Stimulated activated CD8-positive, alpha-beta memory T cell treated with anti-CD3 and anti-CD28 coated beads, Interleukin-7, amount 100 ng/mL, for 4 hours (primary cell): ENCODE data around the gene MTA3.

ENCODE experiments used
- DNase-seq, 2 donors: peaks; one replicate each; pipeline ENCODE4 v3.0.0-alpha.2; 2020; ENCODE audit warnings: low read depth in 2 of 2

The MTA3 gene

GRCh38 chr2:42762823-42763804 lies 194.7 kb downstream of the MTA3 start:
- no peak for DNase-seq

- no peak for DNase-seq
Measured at GRCh38 chr2:42764096-42764495, 195.7 kb downstream of the MTA3 start, which contains the start of gene OXER1. TSS of gene OXER1 (minus strand) at chr2:42764135. CDS start at chr2:42764062, 73 bp downstream.

- DNase-seq: no peak
Measured at GRCh38 chr2:42764901-42765300, 196.5 kb downstream of the MTA3 start.

- no peak for DNase-seq
Measured at GRCh38 chr2:42765686-42766085, 197.3 kb downstream of the MTA3 start.

GRCh38 chr2:42767080-42767898 lies 198.9 kb downstream of the MTA3 start:
- no peak for DNase-seq

- DNase-seq: no peak
Measured at GRCh38 chr2:42767899-42768705, 199.7 kb downstream of the MTA3 start.

DNA sequence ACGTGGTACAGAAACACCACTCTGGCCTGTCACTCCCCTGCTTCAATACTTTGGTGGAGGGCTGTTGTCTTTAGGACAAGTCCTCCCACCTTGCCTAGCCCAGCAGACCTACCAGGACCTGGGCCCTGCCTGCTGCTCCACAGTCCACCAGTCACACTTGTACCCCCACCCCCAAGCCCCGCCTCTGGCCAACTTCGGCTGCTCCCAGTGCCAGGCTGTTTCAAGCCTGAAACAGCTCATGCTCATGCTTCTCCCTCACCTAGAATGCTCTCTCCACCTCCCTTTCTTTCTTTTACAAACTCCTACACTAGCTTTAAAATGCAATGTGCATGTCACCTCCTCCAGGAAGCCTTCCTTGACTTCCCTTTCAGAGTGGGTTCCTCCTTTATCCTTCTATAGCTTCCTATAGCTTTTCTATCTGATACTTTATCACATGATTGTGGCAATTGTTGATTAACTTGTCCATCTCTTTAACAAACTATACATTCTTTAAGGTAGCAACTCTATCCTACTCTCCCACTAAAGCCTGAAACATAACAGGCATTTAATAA lies 200.3 kb downstream of the MTA3 start:
- no peak for DNase-seq

DNA sequence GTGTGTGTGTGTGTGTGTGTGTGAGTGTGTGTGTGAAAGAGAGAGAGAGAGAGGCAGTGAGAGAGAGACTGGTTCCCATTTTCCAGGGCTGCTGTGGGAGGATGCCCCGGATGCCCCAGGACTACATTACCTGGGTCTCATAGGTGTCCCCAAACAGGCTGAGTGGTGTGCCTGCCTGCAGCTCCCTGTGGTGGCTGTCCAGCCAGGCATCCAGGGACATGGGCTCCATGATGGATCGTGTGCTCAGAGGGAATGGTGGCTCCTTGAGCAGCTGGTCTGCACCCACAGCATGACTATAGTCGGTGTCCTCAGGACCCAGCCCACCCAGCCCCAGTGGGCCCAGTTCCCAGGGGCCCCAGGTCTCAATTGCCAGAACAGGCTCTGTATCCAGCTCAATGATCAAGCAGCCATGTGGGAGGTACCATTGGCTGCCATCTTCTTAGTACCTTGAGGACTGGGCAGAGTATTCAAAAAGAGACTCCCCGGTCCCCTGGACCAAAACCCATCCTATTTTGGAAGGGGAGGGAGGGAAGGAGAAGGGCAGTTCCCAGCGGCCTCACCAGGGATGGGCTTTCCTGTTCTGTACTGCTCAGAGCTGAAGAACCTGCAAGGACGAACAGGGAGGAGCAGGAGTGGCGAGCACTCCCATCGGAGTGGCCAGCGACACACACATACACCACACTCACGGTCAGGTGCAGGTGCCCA lies 201.3 kb downstream of the MTA3 start:
- DNase-seq: no peak

- DNase-seq: no peak
Measured at GRCh38 chr2:42770288-42771131, 202.1 kb downstream of the MTA3 start.

DNA sequence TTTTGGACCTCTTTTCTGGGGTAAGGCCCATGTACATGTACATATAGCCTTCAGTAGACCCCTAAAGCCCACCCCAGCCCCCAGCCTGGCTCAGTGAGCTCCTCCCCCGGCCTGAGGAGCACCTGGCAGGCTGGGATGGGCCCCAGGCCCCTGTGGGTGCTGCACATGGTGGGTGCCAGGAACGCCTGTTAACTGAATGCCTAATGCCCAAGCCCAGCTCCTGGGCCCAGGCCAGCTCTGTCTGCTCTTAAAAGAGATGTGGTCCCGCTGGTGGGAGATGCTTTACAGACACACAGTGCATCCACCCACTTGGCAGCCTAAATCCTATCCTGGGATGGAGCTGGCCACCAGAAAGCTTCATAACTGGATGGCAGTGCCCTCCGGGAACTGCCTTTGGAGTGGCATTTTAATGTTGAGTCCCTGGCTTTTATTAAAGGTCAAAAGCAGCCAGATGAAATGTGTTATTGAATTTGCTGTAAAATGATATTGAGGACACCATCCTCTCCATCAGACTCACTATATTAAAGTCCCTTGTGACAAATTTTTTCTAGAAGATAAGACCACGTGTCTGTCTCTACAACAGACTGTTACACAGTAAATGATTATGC lies 203.2 kb downstream of the MTA3 start:
- DNase-seq: no peak

DNA sequence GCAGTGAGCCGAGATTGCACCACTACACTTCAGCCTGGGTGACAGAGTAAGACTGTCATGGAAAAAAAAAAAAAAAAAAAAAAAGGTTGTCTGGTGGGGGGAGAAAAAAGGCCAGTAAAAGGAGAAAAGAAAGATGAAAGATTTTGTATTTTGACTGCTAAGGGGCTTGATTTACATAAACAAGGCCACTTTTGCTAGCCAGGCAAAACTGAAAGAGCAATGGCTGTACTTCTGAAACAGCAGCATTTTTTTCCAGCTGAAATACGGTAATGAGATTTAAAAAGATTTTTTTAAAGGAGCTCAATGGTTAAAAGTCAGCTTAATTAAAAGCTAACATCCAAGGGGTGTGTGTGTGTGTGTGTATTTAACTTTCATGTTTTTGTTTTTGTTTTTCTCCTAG lies 206.8 kb downstream of the MTA3 start:
- no peak for DNase-seq

DNA sequence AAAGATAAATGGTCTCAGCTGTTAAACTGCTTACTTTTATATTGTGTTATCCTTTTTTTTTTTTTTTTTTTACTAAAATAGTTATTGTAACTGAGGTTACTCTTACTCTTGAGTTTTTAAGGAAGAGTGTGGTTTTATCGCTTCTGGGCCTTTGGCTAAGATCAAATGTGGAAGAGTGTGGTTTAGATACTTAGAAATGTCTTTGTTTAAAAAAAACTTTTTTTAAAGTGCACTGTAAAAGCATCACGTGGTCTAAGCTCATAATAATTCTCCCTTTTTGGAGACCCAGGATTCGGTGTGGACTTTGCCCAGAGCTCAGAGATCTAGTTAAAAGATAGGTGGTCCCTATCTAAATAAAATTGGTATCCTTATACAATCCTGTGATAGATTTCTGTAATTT lies 207.4 kb downstream of the MTA3 start:
- no peak for DNase-seq

GRCh38 chr2:42777883-42778805 lies 209.7 kb downstream of the MTA3 start:
- no peak for DNase-seq

DNA sequence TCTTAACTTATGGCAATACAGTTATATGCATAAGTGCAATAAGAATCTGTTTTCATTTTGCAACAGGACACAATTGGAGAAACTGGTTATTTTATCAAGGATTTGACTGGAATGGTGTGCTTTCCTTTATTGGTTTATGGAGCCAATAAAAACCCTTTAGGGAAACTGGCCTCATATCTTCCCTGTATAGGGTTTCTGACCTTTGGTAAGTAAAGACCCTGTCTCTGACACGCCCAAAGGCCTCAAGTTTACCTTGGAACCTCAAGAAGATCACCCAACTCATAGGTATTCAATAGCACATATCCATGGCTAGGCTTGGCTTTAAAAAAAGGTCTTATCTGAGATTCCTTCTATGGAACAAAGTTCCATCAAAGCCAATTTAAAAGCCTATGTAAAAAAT lies 212.7 kb downstream of the MTA3 start:
- DNase-seq: no peak

- no peak for DNase-seq
Measured at GRCh38 chr2:42783511-42783910, 215.1 kb downstream of the MTA3 start.

DNA sequence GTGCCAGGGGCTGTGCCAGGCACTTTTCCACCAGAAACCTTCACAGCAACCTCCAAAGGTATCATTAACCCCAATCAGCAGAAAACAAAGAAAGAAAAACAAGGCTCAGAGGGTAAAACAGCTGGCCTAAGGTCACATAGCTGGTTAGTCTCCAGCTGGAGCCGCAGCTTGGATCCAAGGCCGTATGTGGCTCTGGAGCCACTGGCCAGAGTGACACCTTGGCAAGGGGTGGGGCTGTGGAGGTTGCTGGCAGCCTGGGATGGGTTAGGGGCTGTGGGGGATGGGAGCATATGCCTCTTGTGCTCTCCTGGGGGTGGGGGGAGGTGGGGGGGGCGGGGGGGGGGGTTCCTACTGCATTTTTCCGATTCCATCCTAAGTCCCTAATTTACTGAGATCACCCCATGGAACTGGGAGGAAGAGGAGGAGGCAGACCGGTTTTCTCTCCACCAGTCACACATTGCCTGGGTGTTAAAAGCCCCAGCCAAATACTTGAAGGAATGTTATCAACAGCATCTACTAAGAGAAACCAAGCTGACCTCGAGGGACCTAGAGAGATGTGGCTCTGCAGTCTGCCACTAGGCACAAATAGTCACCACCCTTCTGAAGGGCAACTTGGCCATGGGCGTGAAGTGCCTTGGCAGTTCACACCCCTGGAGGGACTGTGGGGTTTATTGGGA lies 215.9 kb downstream of the MTA3 start:
- no peak for DNase-seq

DNA sequence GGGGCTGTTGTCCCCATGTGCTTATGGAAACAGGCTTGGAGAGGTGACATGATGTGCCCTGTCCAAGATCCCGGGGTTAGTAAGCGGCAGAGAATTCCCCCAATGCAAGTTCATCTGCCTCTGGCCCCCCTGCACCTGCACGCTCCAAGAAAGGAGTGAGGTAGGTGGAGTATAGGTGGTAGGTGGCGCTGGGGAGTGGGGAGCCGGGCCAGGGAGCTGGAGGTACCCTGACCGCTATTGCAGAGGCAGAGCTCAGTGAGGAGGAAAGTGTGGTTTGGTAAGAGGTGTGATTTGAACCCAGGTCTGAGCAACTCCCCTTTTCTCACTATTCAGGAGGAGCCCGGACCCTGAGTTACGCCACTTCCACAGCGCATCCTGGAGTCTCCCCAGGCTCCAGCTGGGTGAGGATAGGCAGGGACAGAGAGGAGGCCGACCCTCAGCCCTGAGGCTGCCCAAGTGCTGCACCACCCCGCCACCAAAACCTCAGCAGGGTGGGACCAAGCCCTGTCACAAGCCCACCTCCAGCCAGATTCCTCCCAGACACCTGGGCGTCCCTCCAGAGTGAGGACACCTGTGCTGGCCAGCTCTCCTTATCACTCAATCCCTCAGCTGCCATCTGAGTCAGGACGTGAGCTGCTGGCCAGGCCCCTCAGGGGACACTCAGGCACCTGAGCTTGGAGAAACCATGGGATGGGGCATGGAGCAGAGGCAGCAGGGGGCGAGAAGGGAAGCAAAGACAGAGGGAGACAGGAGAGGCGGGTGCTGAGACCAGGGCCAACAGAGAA lies 218.3 kb downstream of the MTA3 start:
- no peak for DNase-seq
